Peyer's patch (tissue), 4 donors: ENCODE results near the gene NEK2. TPM values are rescaled to one million over a fixed set of nuclear protein-coding genes. Genes with fewer than 3 reads are reported as not detected.

Experiments used
- DNase-seq, 3 donors: peaks; one replicate each; pipeline ENCODE4 v3.0.0-alpha.2; 2017 to 2019
- H3K27ac ChIP-seq, 4 donors: fragments of 200-600 bp; sonication (generic); one replicate each; pipeline ENCODE4 v1.5.1; 2016 to 2019
- H3K27me3 ChIP-seq, 2 donors: fragments of 200-600 bp; sonication (generic); one replicate each; pipeline ENCODE4 v1.5.1; 2019
- H3K36me3 ChIP-seq, 3 donors: fragments of 200-600 bp; sonication (generic); one replicate each; pipeline ENCODE4 v1.5.1; 2016 to 2019
- H3K4me1 ChIP-seq, 4 donors: fragments of 200-600 bp; sonication (generic); one replicate each; pipeline ENCODE4 v1.5.1; 2016 to 2019
- H3K4me3 ChIP-seq, 4 donors: fragments of 200-600 bp; sonication (generic); 1 replicate in 3 of 4; 2 replicates in 1 of 4; pipeline ENCODE4 v1.5.1; 2016 to 2019; ENCODE audit warnings: mild to moderate bottlenecking in 1 of 4
- H3K9me3 ChIP-seq, 4 donors: fragments of 200-600 bp; sonication (generic); one replicate each; pipeline ENCODE4 v1.5.1; 2016 to 2019; ENCODE audit warnings: mild to moderate bottlenecking in 1 of 4
- CTCF ChIP-seq, 6 experiments: fragments of 450-650 bp in 4 of 6; fragments of 200-600 bp in 2 of 6; sonication (generic) in 1 of 6; IDR thresholded peaks; one replicate each; pipeline ENCODE4 v1.5.1; 2017 to 2019; ENCODE audit warnings: antibody characterized with exemption in 6 of 6, mild to moderate bottlenecking in 3 of 6, moderate library complexity in 1 of 6
- POLR2A ChIP-seq, 2 donors: fragments of 450-650 bp; IDR thresholded peaks; one replicate each; pipeline ENCODE4 v1.5.1; 2017; ENCODE audit warnings: antibody characterized with exemption in 2 of 2, mild to moderate bottlenecking in 2 of 2, moderate library complexity in 2 of 2
- total RNA-seq, 4 donors: library from RNA; depleted of rRNA; stranded (reverse); fragments of >200 nt; gene quantifications; one replicate each; pipeline ENCODE4 v1.1.0, GENCODE V29; 2016

Gene NEK2
- total RNA-seq, 4 donors from 2014 or later: 1.7 to 14.9 (median 5.8) TPM

- Histone ChIP-seq H3K4me3 (no peak overlapping the region), H3K27ac (no peak overlapping the region), H3K27me3 (no peaks in the 10 kb centered on the region), H3K4me1 (no peaks in the 10 kb centered on the region), H3K9me3 (no peaks in the 10 kb centered on the region), H3K36me3 (no peaks in the 10 kb centered on the region)
- no peak for TF ChIP-seq CTCF (IDR thresholded peaks at IDR 0.05)
- TF ChIP-seq POLR2A (IDR thresholded peaks at IDR 0.05): no peak
- no peak for DNase-seq
These were observed 40.5 kb upstream of the NEK2 start for GRCh38 chr1:211715971-211716370.

GRCh38 chr1:211714154-211714553, 38.7 kb upstream of the NEK2 start:
- no peaks in the 10 kb centered on the region for H3K9me3 ChIP-seq
- no peaks in the 10 kb centered on the region for H3K36me3 ChIP-seq
- no peaks in the 10 kb centered on the region for H3K4me1 ChIP-seq
- no peak for DNase-seq
- H3K4me3 ChIP-seq: no peak overlapping the region
- H3K27ac ChIP-seq: no peak overlapping the region
- no peaks in the 10 kb centered on the region for H3K27me3 ChIP-seq
- TF ChIP-seq POLR2A (IDR thresholded peaks at IDR 0.05) (no peak), CTCF (IDR thresholded peaks at IDR 0.05) (no peak)

GRCh38 chr1:211713231-211713630, 37.8 kb upstream of the NEK2 start:
- no peaks in the 10 kb centered on the region for H3K36me3 ChIP-seq
- no peaks in the 10 kb centered on the region for H3K9me3 ChIP-seq
- peak in 1 of 3 donors; percentile 34 for DNase-seq

GRCh38 chr1:211711315-211711705, 35.9 kb upstream of the NEK2 start:
- Histone ChIP-seq H3K36me3 (no peaks in the 10 kb centered on the region), H3K27ac (no peak overlapping the region), H3K9me3 (no peaks in the 10 kb centered on the region), H3K27me3 (no peaks in the 10 kb centered on the region), H3K4me3 (no peak overlapping the region), H3K4me1 (no peaks in the 10 kb centered on the region)
- DNase-seq: no peak
- TF ChIP-seq CTCF (IDR thresholded peaks at IDR 0.05) (no peak), POLR2A (IDR thresholded peaks at IDR 0.05) (no peak)

More at GRCh38 chr1:211713231-211713630, 37.8 kb upstream of the NEK2 start:
- Histone ChIP-seq H3K27ac (no peak overlapping the region), H3K27me3 (no peaks in the 10 kb centered on the region), H3K4me1 (no peaks in the 10 kb centered on the region), H3K4me3 (no peak overlapping the region)
- no peak for TF ChIP-seq CTCF (IDR thresholded peaks at IDR 0.05)
- no peak for TF ChIP-seq POLR2A (IDR thresholded peaks at IDR 0.05)

GRCh38 chr1:211710566-211711314, 35.3 kb upstream of the NEK2 start:
- Histone ChIP-seq H3K27me3 (no peaks in the 10 kb centered on the region), H3K27ac (no peak overlapping the region), H3K36me3 (no peaks in the 10 kb centered on the region), H3K4me1 (no peaks in the 10 kb centered on the region), H3K9me3 (no peaks in the 10 kb centered on the region), H3K4me3 (no peak overlapping the region)
- TF ChIP-seq CTCF (IDR thresholded peaks at IDR 0.05) (no peak), POLR2A (IDR thresholded peaks at IDR 0.05) (no peak)
- DNase-seq: no peak
